ENCODE results near the gene KAT2B. TPM values are rescaled to one million over a fixed set of nuclear protein-coding genes. Genes with fewer than 3 reads are reported as not detected.

KAT2B gene
- total and polyA plus RNA-seq, 2 of the 13 experiments (the other 11 are each of a cell fraction or from before 2014, with no cell fraction given): 0.97 to 1.7 TPM

- H3K36me3 ChIP-seq (replicated peaks in 1 of 2; ENCODE audit: control insufficient read depth in 1 of 2, insufficient read depth in 2 of 2, low read length in 2 of 2): no peaks in the 10 kb centered on the region
- H2AFZ ChIP-seq (ENCODE audit: low read length): no peak overlapping the region
- intact Hi-C loops (cut with micrococcal nuclease; ENCODE audit: unreplicated experiment) (no loop called here), in situ Hi-C loops (cut with HindIII; ENCODE audit: extremely low pct_ligation_motif_present, low pct_unique_long_range_greater_than_20kb) (no loop called here)
- no peaks in the 10 kb centered on the region for H4K20me1 ChIP-seq (ENCODE audit: insufficient read depth, low read length)
- ChIA-PET CTCF (ENCODE audit: low intra/inter-chr PET ratio, low total read pairs) (no interaction called here), POLR2A (no interaction called here)
- ATAC-seq (no peak), DNase-seq (ENCODE audit: low spot score) (no peak), FAIRE-seq (no peak)
- TF ChIP-seq ZBTB38 (CRISPR knock-in tag; IDR thresholded peaks at IDR 0.05) (no peak), THYN1 (CRISPR knock-in tag; IDR thresholded peaks at IDR 0.05; ENCODE audit: borderline replicate concordance, low read depth) (no peak), HOMEZ (CRISPR knock-in tag; IDR thresholded peaks at IDR 0.05; ENCODE audit: low read depth) (no peak), ERF (CRISPR knock-in tag; IDR thresholded peaks at IDR 0.05) (no peak), DDIT3 (CRISPR knock-in tag; IDR thresholded peaks at IDR 0.05) (no peak)
- H3K9ac ChIP-seq (ENCODE audit: insufficient read depth, low read depth, low read length): no peak overlapping the region
- WGBS (ENCODE audit: low lambda C conversion rate): 38% methylated on average over 5 of the region's 5 CpGs
- BruUV-seq (replicated peaks): no TSS peak
- H3K9me3 ChIP-seq (ENCODE audit: low read length): no peaks in the 10 kb centered on the region
- no peak overlapping the region for H3K4me3 ChIP-seq (replicated peaks in 1 of 3; ENCODE audit: insufficient read depth in 1 of 3, low read depth in 2 of 3, low read length in 3 of 3)
- H3K4me2 ChIP-seq (ENCODE audit: low read depth, low read length): no peak overlapping the region
- H3K27me3 ChIP-seq (ENCODE audit: control insufficient read depth in 1 of 2, insufficient read depth in 2 of 2, low read length in 2 of 2): no peaks in the 10 kb centered on the region
- no peaks in the 10 kb centered on the region for H3K79me2 ChIP-seq (ENCODE audit: insufficient read depth, low read length)
- H3K4me1 ChIP-seq (ENCODE audit: insufficient read depth, low read length): no peaks in the 10 kb centered on the region; the same call in 1 of the 2 replicates
- no peak overlapping the region for H3K27ac ChIP-seq (ENCODE audit: extremely low read length, insufficient read depth, low read length)
These were observed 16.7 kb downstream of the KAT2B start for GRCh38 chr3:20056725-20057611.
